ENCODE results near the gene SEC24B. TPM values are rescaled to one million over a fixed set of nuclear protein-coding genes. Genes with fewer than 3 reads are reported as not detected.
A peak's percentile ranks its signal among the peaks of the same experiment; 100 is the strongest.

Gene SEC24B
- 52.5 and 54.5 TPM in 2 replicates for total RNA-seq (2013; cell fraction: nucleolus; rRNA removed)
- total RNA-seq (2014; rRNA removed) (11.3 and 12.9 TPM in 2 replicates), total RNA-seq (2014; rRNA removed; fragmentation: Illumina TruSeq; extraction: Trizol) (16.0 and 16.1 TPM in 2 replicates), total RNA-seq (2021) (17.9 and 19.2 TPM in 2 replicates), polyA plus RNA-seq (2011; rRNA removed) (36.2 and 43.2 TPM in 2 replicates), polyA plus RNA-seq (2014; fragmentation: Illumina TruSeq; extraction: Trizol) (24.5 and 26.5 TPM in 2 replicates), polyA plus RNA-seq (2014; fragmentation: Nextera tagmentation; extraction: Ambion mirVana) (1 to 10 TPM; 6.4 to 8.1 TPM), polyA plus RNA-seq (2014; rRNA removed) (15.9 and 16.0 TPM in 2 replicates), polyA plus RNA-seq (2016; fragmentation: Nextera tagmentation; extraction: Ambion mirVana) (10 to 100 TPM; 15.7 to 16.6 TPM), polyA minus RNA-seq (2011; rRNA and poly(A)+ RNA removed) (108 and 136 TPM in 2 replicates), Bru-seq, nascent RNA (percentile 86 among the genes with signal in this experiment), BruChase-seq, experiment 1, labeled RNA remaining after a 6-hour chase (percentile 79 among the genes with signal in this experiment), BruChase-seq, experiment 2, labeled RNA remaining after a 2-hour chase (percentile 85 among the genes with signal in this experiment)
- polyA plus RNA-seq (2011; ENCODE audit: low read depth): 7.5 TPM
- 36.2 and 38.2 TPM in 2 replicates for polyA plus RNA-seq (2011; cell fraction: cytosol; rRNA removed)
- 32.3 and 40.4 TPM in 2 replicates for polyA plus RNA-seq (2011; cell fraction: nucleus; rRNA removed)
- 9.1 and 14.4 TPM in 2 replicates for polyA plus RNA-seq (2012)
- polyA minus RNA-seq (2011; cell fraction: cytosol; rRNA and poly(A)+ RNA removed): 23.0 and 23.7 TPM in 2 replicates
- 48.2 and 65.2 TPM in 2 replicates for polyA minus RNA-seq (2011; cell fraction: nucleus; rRNA and poly(A)+ RNA removed)
- long read RNA-seq, experiment 1, partial matches to known transcripts: 2 of 8 reads
- long read RNA-seq, experiment 1, other reads (novel, unspliced or antisense): 5 of 8 reads
- long read RNA-seq, experiment 2, partial matches to known transcripts: 15 of 20 reads
- long read RNA-seq, experiment 2, other reads (novel, unspliced or antisense): 5 of 20 reads

- Histone ChIP-seq H3K27ac (ENCODE audit: control insufficient read depth, insufficient read depth) (peak within 1 kb of the TSS; percentile 80), H3K27me3 (replicated peaks in 1 of 2; ENCODE audit: control insufficient read depth in 2 of 2, insufficient read depth in 2 of 2, low read length in 1 of 2) (no peaks in the 10 kb centered on the region), H3K36me3 (ENCODE audit: control insufficient read depth in 2 of 2, insufficient read depth in 2 of 2, low read length in 1 of 2) (no peaks in the 10 kb centered on the region), H2AFZ (ENCODE audit: control insufficient read depth, low read depth, low read length) (peak within 1 kb of the TSS; percentile 69), H3K9ac (ENCODE audit: control insufficient read depth, insufficient read depth, low read length) (peak within 1 kb of the TSS; percentile 88), H4K20me1 (ENCODE audit: control insufficient read depth, insufficient read depth) (peaks cover 3% of the 10 kb centered on the region; the same call in 1 of the 2 replicates), H3K4me1 (ENCODE audit: control insufficient read depth, insufficient read depth, low read length) (peaks cover 8% of the 10 kb centered on the region; the same call in 1 of the 2 replicates), H3K4me3 (peak within 1 kb of the TSS; percentile 82), H3K4me2 (ENCODE audit: control insufficient read depth, insufficient read depth) (peak within 1 kb of the TSS; percentile 92), H3K9me3 (replicated peaks; ENCODE audit: control insufficient read depth, insufficient read depth, low read length) (no peaks in the 10 kb centered on the region), H3K79me2 (ENCODE audit: control insufficient read depth, insufficient read depth, low read length) (peaks cover 52% of the 10 kb centered on the region)
- BruUV-seq (replicated peaks): no TSS peak
- SMC1A ChIA-PET (ENCODE audit: uncharacterized antibody, unreplicated experiment): interaction anchor here (0.9 to 2.3 kb wide), 8 partner anchors 11 to 371 kb away, joined by 3 to 7 read pairs (median 3); no protein-coding TSS in a partner anchor
- in situ Hi-C loops (cut with MboI): loop anchor here (25.0 kb wide), 1 partner anchor 754 kb away; the partner anchor contains the start of gene ELOVL6
- FAIRE-seq (peak; percentile 96), DNase-seq (ENCODE audit: low read depth, low spot score) (peak; percentile 43), ATAC-seq (peak; percentile 91)
- RAD21 ChIA-PET (ENCODE audit: unreplicated experiment): interaction anchor here (0.6 to 2.8 kb wide), 13 partner anchors 53 to 783 kb away, joined by 3 to 10 read pairs (median 6); partner anchors contain the start of genes CASP6 and MCUB
- POLR2A ChIA-PET: interaction anchor here (0.6 to 2.7 kb wide), 8 partner anchors 11 to 382 kb away, joined by 3 to 12 read pairs (median 3); partner anchors contain the start of genes GAR1 and MCUB
- 1% methylated on average over 64 of the region's 87 CpGs for WGBS (ENCODE audit: insufficient coverage, insufficient replicate concordance, low lambda C conversion rate, missing lambda C conversion rate)
- CTCF ChIA-PET: interaction anchor here (0.6 to 4.0 kb wide), 30 partner anchors 10 to 548 kb away, joined by 3 to 22 read pairs (median 4); partner anchors contain the start of genes CFI, MCUB and RRH
- intact Hi-C loops (cut with micrococcal nuclease; ENCODE audit: unreplicated experiment): loop anchor here (1.0 to 10.0 kb wide), 4 partner anchors 127 to 761 kb away; partner anchors contain the start of genes CASP6, ELOVL6, GAR1 and MCUB
- TF ChIP-seq ATF3 (IDR thresholded peaks at IDR 0.05; ENCODE audit: borderline replicate concordance, extremely low read depth, low read depth, low read length): no peak
- TF ChIP-seq E2F4 (IDR thresholded peaks at IDR 0.05; ENCODE audit: low read depth, low read length): no peak
- peak; percentile 95 for TF ChIP-seq NR2F1 (conservative IDR thresholded peaks at IDR 0.05)
- no peak for TF ChIP-seq MTA2 (IDR thresholded peaks at IDR 0.05; ENCODE audit: low read depth)
- peak; percentile 76 for TF ChIP-seq TCF3 (IDR thresholded peaks at IDR 0.05; ENCODE audit: borderline replicate concordance, insufficient read depth, low read depth, low read length)
- TF ChIP-seq RAD51 (IDR thresholded peaks at IDR 0.05): no peak
- peak; percentile 97 for TF ChIP-seq DPF2 (IDR thresholded peaks at IDR 0.05)
- TF ChIP-seq YBX1 (IDR thresholded peaks at IDR 0.05): no peak
- TF ChIP-seq MLLT1 (IDR thresholded peaks at IDR 0.05): no peak
- no peak for TF ChIP-seq HSF1 (IDR thresholded peaks at IDR 0.05; ENCODE audit: low read depth, low read length)
- peak; percentile 73; the same call in 1 of the 2 replicates for TF ChIP-seq CREB1 (IDR thresholded peaks at IDR 0.05; ENCODE audit: low read depth)
- no peak for TF ChIP-seq HDAC2 (IDR thresholded peaks at IDR 0.05)
Observed at GRCh38 chr4:109433205-109434006, at the start of gene SEC24B. SEC24B (plus strand) TSS chr4:109433815; CDS start chr4:109433870, 55 bp downstream.
